B cell (primary cell): ENCODE data around the gene SNCAIP. TPM values are rescaled to one million over a fixed set of nuclear protein-coding genes. Genes with fewer than 3 reads are reported as not detected.

Source experiments
- ATAC-seq: fragments of 200-7000 bp; cut with Tn5 transposase; one replicate; pipeline ENCODE4 v1.10.0; 2021; ENCODE audit warnings: low read depth, mild to moderate bottlenecking, moderate number of reproducible peaks, moderate library complexity
- CTCF ChIA-PET: fragments of 350-600 bp; sonication (Branson Sonifier 250); formaldehyde crosslinking; loops from one replicate; lab custom pipeline; 2021; ENCODE audit warnings: antibody characterized with exemption, inconsistent platforms; lab: Charles Lee
- POLR2A ChIA-PET: fragments of 350-600 bp; sonication (Branson Sonifier 250); formaldehyde crosslinking; loops from one replicate; lab custom pipeline; 2021; ENCODE audit warnings: antibody characterized with exemption; lab: Charles Lee
- DNase-seq: peaks from one replicate; pipeline ENCODE4 v3.0.0; 2013
- H2AFZ ChIP-seq: 2 replicates; pipeline ENCODE4 v1.6.1; 2012; ENCODE audit warnings: mild to moderate bottlenecking, low read depth, low read length; ENCODE audit not compliant: insufficient read depth, poor library complexity, severe bottlenecking
- H3K27ac ChIP-seq, 2 donors: 1 replicate in 1 of 2; 2 replicates in 1 of 2; pipeline ENCODE4 v1.5.1; 2012 to 2013; ENCODE audit warnings: low read length in 2 of 2, mild to moderate bottlenecking in 2 of 2, moderate library complexity in 1 of 2
- H3K27me3 ChIP-seq, 4 experiments: fragments of 200-600 bp in 1 of 4; sonication (generic) in 1 of 4; replicated peaks in 1 of 4; 1 replicate in 2 of 4; 2 replicates in 2 of 4; pipeline versions ENCODE4 v1.6.1 to v1.7.0; 2013 to 2016; ENCODE audit warnings: low read length in 3 of 4, mild to moderate bottlenecking in 2 of 4, mixed read lengths in 1 of 4, moderate library complexity in 1 of 4; ENCODE audit not compliant: insufficient read depth in 4 of 4, control insufficient read depth in 3 of 4; ENCODE audit errors: control extremely low read depth in 1 of 4
- H3K36me3 ChIP-seq, 2 experiments: replicated peaks in 1 of 2; 1 replicate in 1 of 2; 2 replicates in 1 of 2; pipeline versions ENCODE4 v1.6.1 to v1.7.1; 2013; ENCODE audit warnings: low read length in 1 of 2; ENCODE audit not compliant: insufficient read depth in 2 of 2, control insufficient read depth in 1 of 2; ENCODE audit errors: control extremely low read depth in 1 of 2, extremely low read depth in 1 of 2
- H3K4me1 ChIP-seq, 2 donors: fragments of 200-600 bp in 1 of 2; sonication (generic) in 1 of 2; 1 replicate in 1 of 2; 2 replicates in 1 of 2; pipeline versions ENCODE4 v1.5.1 to v1.6.1; 2013 to 2017; ENCODE audit warnings: low read length in 2 of 2; ENCODE audit not compliant: control insufficient read depth in 2 of 2, insufficient read depth in 2 of 2
- H3K4me2 ChIP-seq: replicated peaks from 2 replicates; pipeline ENCODE3; 2012; ENCODE audit warnings: mild to moderate bottlenecking, low read depth, low read length; ENCODE audit not compliant: poor library complexity, severe bottlenecking
- H3K4me3 ChIP-seq, 5 experiments: fragments of 200-600 bp in 1 of 5; sonication (generic) in 1 of 5; 1 replicate in 3 of 5; 2 replicates in 2 of 5; pipeline versions ENCODE4 v1.5.1 to v1.7.0; 2011 to 2016; ENCODE audit warnings: low read length in 4 of 5, mild to moderate bottlenecking in 4 of 5, low read depth in 2 of 5, control low read depth in 1 of 5, moderate library complexity in 1 of 5; ENCODE audit not compliant: insufficient read depth in 1 of 5; ENCODE audit errors: control extremely low read depth in 1 of 5, extremely low read depth in 1 of 5
- H3K79me2 ChIP-seq: fragments of 200-600 bp; sonication (generic); one replicate; pipeline ENCODE4 v1.6.0; 2016; ENCODE audit warnings: low read length; ENCODE audit not compliant: control insufficient read depth, insufficient read depth
- H3K9ac ChIP-seq: fragments of 200-600 bp; sonication (generic); 2 replicates; pipeline ENCODE4 v1.6.1; 2017; ENCODE audit warnings: mild to moderate bottlenecking, low read length, moderate library complexity
- H3K9me3 ChIP-seq, 3 donors: one replicate each; pipeline versions ENCODE4 v1.6.1 to v1.7.1; 2013; ENCODE audit warnings: low read length in 2 of 3; ENCODE audit not compliant: control insufficient read depth in 2 of 3, insufficient read depth in 1 of 3; ENCODE audit errors: control extremely low read depth in 1 of 3
- H4K20me1 ChIP-seq: 2 replicates; pipeline ENCODE4 v1.6.0; 2012; ENCODE audit warnings: mild to moderate bottlenecking, low read length; ENCODE audit not compliant: insufficient read depth, control insufficient read depth, poor library complexity, severe bottlenecking
- H3K27ac Mint-ChIP-seq: one replicate; pipeline ENCODE4 v1.8.0; 2021; ENCODE audit warnings: mixed read lengths
- H3K27me3 Mint-ChIP-seq: one replicate; pipeline ENCODE4 v1.8.0; 2021; ENCODE audit warnings: mixed read lengths
- H3K4me1 Mint-ChIP-seq: one replicate; pipeline ENCODE4 v1.8.0; 2021; ENCODE audit warnings: mixed read lengths
- H3K4me3 Mint-ChIP-seq: one replicate; pipeline ENCODE4 v1.8.0; 2021; ENCODE audit warnings: mixed read lengths
- H3K9me3 Mint-ChIP-seq: one replicate; pipeline ENCODE4 v1.8.0; 2022; ENCODE audit warnings: mixed read lengths; ENCODE audit not compliant: insufficient read depth
- CTCF ChIP-seq: fragments of 200-600 bp; IDR thresholded peaks from one replicate; pipeline ENCODE4 v1.8.0; 2022; ENCODE audit warnings: antibody characterized with exemption, mild to moderate bottlenecking
- EZH2 ChIP-seq: IDR thresholded peaks from 2 replicates; pipeline ENCODE4 v1.6.1; 2012; ENCODE audit warnings: borderline replicate concordance, low read depth, mild to moderate bottlenecking, moderate library complexity, low read length; ENCODE audit not compliant: insufficient read depth, poor library complexity, severe bottlenecking
- WGBS: methylation state at CpG from one replicate; pipeline ENCODE4 v1.1.5; 2013; ENCODE audit warnings: missing lambda C conversion rate; ENCODE audit not compliant: insufficient coverage; 5-methylcytosine and 5-hydroxymethylcytosine counted together
- intact Hi-C: fragments of 100-400 bp; cut with micrococcal nuclease; formaldehyde crosslinking; loops from one replicate; pipeline ENCODE4 v1.10.0; 2022
- polyA plus RNA-seq: library from polyadenylated mRNA; depleted of rRNA; stranded (reverse); fragments of >200 nt; gene quantifications from 2 replicates; pipeline ENCODE4 v1.2.3, GENCODE V29; 2012
- total RNA-seq, 2 donors: library from RNA; stranded (reverse); fragments of 120-200 nt in 1 of 2; gene quantifications; 1 replicate in 1 of 2; 2 replicates in 1 of 2; pipeline versions ENCODE4 v1.2.3 to v1.2.4, GENCODE V29; 2013 to 2022

The SNCAIP gene
- total and polyA plus RNA-seq, 2 donors (not counting 1 experiment from before 2014, with no cell fraction given) = not detected

- TF ChIP-seq EZH2 (no peak), CTCF (no peak)
- Histone ChIP-seq H3K36me3 (no peaks in the 10 kb centered on the region), H3K9me3 (no peaks in the 10 kb centered on the region), H2AFZ (no peak overlapping the region), H3K79me2 (no peaks in the 10 kb centered on the region), H3K27me3 (peaks cover 0 to 3% (median 1%) of the 10 kb centered on the region in 4 experiments), H3K4me2 (no peak overlapping the region), H4K20me1 (no peaks in the 10 kb centered on the region), H3K4me1 (no peaks in the 10 kb centered on the region), H3K9ac (no peak overlapping the region), H3K27ac (no peak overlapping the region), H3K4me3 (no peak overlapping the region)
- POLR2A ChIA-PET = no interaction called here
- no peak for ATAC-seq
- H3K4me3 Mint-ChIP-seq = no peak overlapping the region
- no peaks in the 10 kb centered on the region for H3K4me1 Mint-ChIP-seq
- CTCF ChIA-PET = no interaction called here
- intact Hi-C loops = no loop called here
- 83% methylated on average over 2 of the region's 5 CpGs for WGBS
- no peak overlapping the region for H3K27ac Mint-ChIP-seq
- H3K27me3 Mint-ChIP-seq = peaks cover 28% of the 10 kb centered on the region
- DNase-seq = no peak
- H3K9me3 Mint-ChIP-seq = no peaks in the 10 kb centered on the region
These were observed 159.7 kb downstream of the SNCAIP start for GRCh38 chr5:122471752-122472061.

- POLR2A ChIA-PET = no interaction called here
- H3K79me2 ChIP-seq = no peaks in the 10 kb centered on the region
- no peak overlapping the region for H3K9ac ChIP-seq
- H3K27ac Mint-ChIP-seq = no peak overlapping the region
- intact Hi-C loops = no loop called here
- WGBS = 96% methylated on average over 3 of the region's 5 CpGs
- no peak for ATAC-seq
- no peaks in the 10 kb centered on the region for H3K9me3 ChIP-seq
- CTCF ChIA-PET = no interaction called here
- no peak for DNase-seq
- H3K4me2 ChIP-seq = no peak overlapping the region
- H3K9me3 Mint-ChIP-seq = no peaks in the 10 kb centered on the region
- H3K36me3 ChIP-seq = no peaks in the 10 kb centered on the region
- H3K4me1 Mint-ChIP-seq = no peaks in the 10 kb centered on the region
- peaks cover 0 to 3% (median 1%) of the 10 kb centered on the region in 4 experiments for H3K27me3 ChIP-seq
- no peak overlapping the region for H3K4me3 ChIP-seq
- peaks cover 19% of the 10 kb centered on the region for H3K27me3 Mint-ChIP-seq
- H3K4me1 ChIP-seq = no peaks in the 10 kb centered on the region
- H3K4me3 Mint-ChIP-seq = no peak overlapping the region
- TF ChIP-seq CTCF (no peak), EZH2 (no peak)
- H4K20me1 ChIP-seq = no peaks in the 10 kb centered on the region
- H2AFZ ChIP-seq = no peak overlapping the region
- no peak overlapping the region for H3K27ac ChIP-seq
These were observed 161.3 kb downstream of the SNCAIP start for GRCh38 chr5:122473138-122473843.
